Uterus (tissue), 4 donors: ENCODE results near the gene SLC22A5. TPM values are rescaled to one million over a fixed set of nuclear protein-coding genes. Genes with fewer than 3 reads are reported as not detected.

Source experiments
- DNase-seq, 2 donors: peaks; one replicate each; pipeline ENCODE4 v3.0.0-alpha.2; 2019 to 2020
- H3K27ac ChIP-seq, 2 donors: fragments of 200-600 bp; sonication (generic); 1 replicate in 1 of 2; 2 replicates in 1 of 2; pipeline ENCODE4 v1.5.1; 2016 to 2018
- H3K27me3 ChIP-seq, 2 donors: fragments of 200-600 bp; sonication (generic); one replicate each; pipeline ENCODE4 v1.5.1; 2018 to 2019; ENCODE audit warnings: control low read depth in 1 of 2
- H3K36me3 ChIP-seq, 2 donors: fragments of 200-600 bp; sonication (generic); one replicate each; pipeline ENCODE4 v1.5.1; 2019; ENCODE audit warnings: control low read depth in 1 of 2
- H3K4me1 ChIP-seq, 2 donors: fragments of 200-600 bp; sonication (generic); one replicate each; pipeline ENCODE4 v1.5.1; 2018 to 2019; ENCODE audit warnings: control low read depth in 1 of 2
- H3K4me3 ChIP-seq, 2 donors: fragments of 200-600 bp; sonication (generic); 1 replicate in 1 of 2; 2 replicates in 1 of 2; pipeline ENCODE4 v1.5.1; 2018 to 2019; ENCODE audit warnings: mild to moderate bottlenecking in 1 of 2
- H3K9me3 ChIP-seq, 2 donors: fragments of 200-600 bp; sonication (generic); one replicate each; pipeline ENCODE4 v1.5.1; 2019; ENCODE audit warnings: control low read depth in 1 of 2
- CTCF ChIP-seq, 4 experiments: fragments of 200-600 bp in 2 of 4; fragments of 450-650 bp in 2 of 4; sonication (generic) in 2 of 4; IDR thresholded peaks; one replicate each; pipeline ENCODE4 v1.5.1; 2016 to 2019; ENCODE audit warnings: antibody characterized with exemption in 4 of 4, mild to moderate bottlenecking in 2 of 4, moderate library complexity in 1 of 4
- POLR2A ChIP-seq, 2 donors: fragments of 450-650 bp; IDR thresholded peaks; one replicate each; pipeline ENCODE4 v1.6.1; 2016; ENCODE audit warnings: antibody characterized with exemption in 2 of 2, mild to moderate bottlenecking in 1 of 2, moderate library complexity in 1 of 2
- intact Hi-C: fragments of 100-400 bp; cut with DNase I; formaldehyde crosslinking; loops from one replicate; pipeline ENCODE4 v1.15.1; 2023; ENCODE audit warnings: low total_unique reads
- total RNA-seq, 4 donors: library from RNA; depleted of rRNA in 3 of 4; stranded (reverse); fragments of >200 nt in 3 of 4; gene quantifications; one replicate each; pipeline versions ENCODE4 v1.1.0 to v1.2.4, GENCODE V29; 2014 to 2023
- donor health status: DM: yes; HTN: yes; CAD: no.

The SLC22A5 gene
- total RNA-seq, 4 donors from 2014 or later = 2.0 to 18.9 (median 10.0) TPM

GRCh38 chr5:132376694-132377641 is 7.5 kb downstream of the SLC22A5 start:
- no peak overlapping the region for H3K4me3 ChIP-seq
- TF ChIP-seq CTCF (IDR thresholded peaks at IDR 0.05) (no peak), POLR2A (IDR thresholded peaks at IDR 0.05) (no peak)
- intact Hi-C loops = no loop called here
- H3K4me1 ChIP-seq = no peaks in the 10 kb centered on the region
- peak in 1 of 2 donors; percentile 45 for DNase-seq
- no peaks in the 10 kb centered on the region for H3K9me3 ChIP-seq
- no peaks in the 10 kb centered on the region for H3K36me3 ChIP-seq
- H3K27ac ChIP-seq = peak overlapping the region in 1 of 2 donors; percentile 35
- no peaks in the 10 kb centered on the region for H3K27me3 ChIP-seq

GRCh38 chr5:132377738-132378137 is 8.2 kb downstream of the SLC22A5 start:
- Histone ChIP-seq H3K36me3 (no peaks in the 10 kb centered on the region), H3K27ac (no peak overlapping the region), H3K9me3 (no peaks in the 10 kb centered on the region), H3K4me1 (no peaks in the 10 kb centered on the region), H3K27me3 (no peaks in the 10 kb centered on the region), H3K4me3 (no peak overlapping the region)
- TF ChIP-seq POLR2A (IDR thresholded peaks at IDR 0.05) = no peak
- TF ChIP-seq CTCF (IDR thresholded peaks at IDR 0.05) = no peak
- DNase-seq = no peak
- intact Hi-C loops = no loop called here

GRCh38 chr5:132378580-132378979 is 9.1 kb downstream of the SLC22A5 start:
- no peak overlapping the region for H3K4me3 ChIP-seq
- H3K9me3 ChIP-seq = no peaks in the 10 kb centered on the region
- TF ChIP-seq CTCF (IDR thresholded peaks at IDR 0.05) (no peak), POLR2A (IDR thresholded peaks at IDR 0.05) (no peak)
- no peak overlapping the region for H3K27ac ChIP-seq
- no peaks in the 10 kb centered on the region for H3K4me1 ChIP-seq
- no peak for DNase-seq
- intact Hi-C loops = no loop called here
- H3K27me3 ChIP-seq = no peaks in the 10 kb centered on the region
- H3K36me3 ChIP-seq = no peaks in the 10 kb centered on the region

- Histone ChIP-seq H3K27ac (no peak overlapping the region), H3K27me3 (no peaks in the 10 kb centered on the region), H3K4me3 (no peak overlapping the region), H3K4me1 (no peaks in the 10 kb centered on the region), H3K36me3 (no peaks in the 10 kb centered on the region), H3K9me3 (no peaks in the 10 kb centered on the region)
- intact Hi-C loops = no loop called here
- TF ChIP-seq POLR2A (IDR thresholded peaks at IDR 0.05) (no peak), CTCF (IDR thresholded peaks at IDR 0.05) (no peak)
- no peak for DNase-seq
Measured at GRCh38 chr5:132380047-132380446, 10.5 kb downstream of the SLC22A5 start.

GRCh38 chr5:132380741-132381140 is 11.2 kb downstream of the SLC22A5 start:
- no peaks in the 10 kb centered on the region for H3K9me3 ChIP-seq
- H3K4me1 ChIP-seq = peaks cover 0 to 4% of the 10 kb centered on the region in 2 donors
- no peaks in the 10 kb centered on the region for H3K36me3 ChIP-seq
- no peak overlapping the region for H3K27ac ChIP-seq
- DNase-seq = no peak
- intact Hi-C loops = no loop called here
- H3K27me3 ChIP-seq = no peaks in the 10 kb centered on the region
- H3K4me3 ChIP-seq = no peak overlapping the region
- no peak for TF ChIP-seq POLR2A (IDR thresholded peaks at IDR 0.05)
- TF ChIP-seq CTCF (IDR thresholded peaks at IDR 0.05) = no peak
